HepG2 (cell line): Measurements from ENCODE around the gene MMP23B.
"Not testable (repeated sequence)": the region's sequence is repeated elsewhere in the genome, so short reads cannot be mapped to it uniquely, and the experiment has no call there.

Experiments
- CBX1 ChIP-seq: IDR thresholded peaks from one replicate; pipeline ENCODE4 v1.6.1; 2016; ENCODE audit warnings: antibody characterized with exemption, low read depth
- FOXA1 ChIP-seq, 2 experiments: fragments of 450-650 bp in 1 of 2; sonication (generic) in 1 of 2; formaldehyde crosslinking in 1 of 2; IDR thresholded peaks; 2 replicates each; pipeline versions ENCODE4 v1.4.0 to v1.6.1; 2016 to 2020; ENCODE audit warnings: missing genetic modification reagents in 1 of 2
- GMEB1 ChIP-seq: sonication (generic); formaldehyde crosslinking; IDR thresholded peaks from 2 replicates; pipeline ENCODE4 v1.5.1; 2020; ENCODE audit warnings: missing genetic modification reagents, mild to moderate bottlenecking, borderline replicate concordance
- POLR2A ChIP-seq, 2 experiments: IDR thresholded peaks; 2 replicates each; pipeline ENCODE4 v1.6.1; 2011; ENCODE audit warnings: low read depth in 2 of 2, low read length in 2 of 2, mild to moderate bottlenecking in 1 of 2, moderate library complexity in 1 of 2; ENCODE audit not compliant: insufficient read depth in 1 of 2
- RFX1 ChIP-seq: fragments of 450-650 bp; IDR thresholded peaks from 2 replicates; pipeline ENCODE4 v1.6.1; 2017
- ZMAT3 ChIP-seq: sonication (generic); formaldehyde crosslinking; conservative IDR thresholded peaks from 2 replicates; pipeline ENCODE4 v1.7.0; 2021; ENCODE audit warnings: missing genetic modification reagents
- ZNF724P ChIP-seq: sonication (generic); formaldehyde crosslinking; IDR thresholded peaks from 2 replicates; pipeline ENCODE4 v1.8.0; 2022; ENCODE audit warnings: missing genetic modification reagents, borderline replicate concordance

GRCh38 chr1:1676087-1676486 lies 44.1 kb downstream of the MMP23B start:
- TF ChIP-seq POLR2A (IDR thresholded peaks at IDR 0.05; ENCODE audit: insufficient read depth in 1 of 2, low read depth in 2 of 2, low read length in 2 of 2); ZMAT3 (CRISPR knock-in tag); RFX1; CBX1; ZNF724P (CRISPR knock-in tag); GMEB1 (CRISPR knock-in tag); FOXA1 (IDR thresholded peaks at IDR 0.05); FOXA1 (CRISPR knock-in tag; IDR thresholded peaks at IDR 0.05): not testable (repeated sequence)
